Hepatocyte (in vitro differentiated cells): ENCODE data around the gene TPX2.

Experiments
- CTCF ChIP-seq: fragments of 200-600 bp; sonication (generic); IDR thresholded peaks from 2 replicates; pipeline ENCODE4 v1.5.1; 2016; ENCODE audit warnings: antibody characterized with exemption, mild to moderate bottlenecking; ENCODE audit not compliant: poor library complexity
- EZH2phosphoT487 ChIP-seq: fragments of 200-600 bp; sonication (generic); IDR thresholded peaks from one replicate; pipeline ENCODE4 v1.6.1; 2018; ENCODE audit warnings: antibody characterized with exemption, mild to moderate bottlenecking, low read depth, moderate library complexity; ENCODE audit not compliant: unreplicated experiment, severe bottlenecking

GRCh38 chr20:31731321-31731717 is 7.8 kb upstream of the TPX2 start:
- TF ChIP-seq CTCF: no peak
- TF ChIP-seq EZH2phosphoT487: no peak
